ENCODE data around the gene IFITM2.

Gene IFITM2

DNA sequence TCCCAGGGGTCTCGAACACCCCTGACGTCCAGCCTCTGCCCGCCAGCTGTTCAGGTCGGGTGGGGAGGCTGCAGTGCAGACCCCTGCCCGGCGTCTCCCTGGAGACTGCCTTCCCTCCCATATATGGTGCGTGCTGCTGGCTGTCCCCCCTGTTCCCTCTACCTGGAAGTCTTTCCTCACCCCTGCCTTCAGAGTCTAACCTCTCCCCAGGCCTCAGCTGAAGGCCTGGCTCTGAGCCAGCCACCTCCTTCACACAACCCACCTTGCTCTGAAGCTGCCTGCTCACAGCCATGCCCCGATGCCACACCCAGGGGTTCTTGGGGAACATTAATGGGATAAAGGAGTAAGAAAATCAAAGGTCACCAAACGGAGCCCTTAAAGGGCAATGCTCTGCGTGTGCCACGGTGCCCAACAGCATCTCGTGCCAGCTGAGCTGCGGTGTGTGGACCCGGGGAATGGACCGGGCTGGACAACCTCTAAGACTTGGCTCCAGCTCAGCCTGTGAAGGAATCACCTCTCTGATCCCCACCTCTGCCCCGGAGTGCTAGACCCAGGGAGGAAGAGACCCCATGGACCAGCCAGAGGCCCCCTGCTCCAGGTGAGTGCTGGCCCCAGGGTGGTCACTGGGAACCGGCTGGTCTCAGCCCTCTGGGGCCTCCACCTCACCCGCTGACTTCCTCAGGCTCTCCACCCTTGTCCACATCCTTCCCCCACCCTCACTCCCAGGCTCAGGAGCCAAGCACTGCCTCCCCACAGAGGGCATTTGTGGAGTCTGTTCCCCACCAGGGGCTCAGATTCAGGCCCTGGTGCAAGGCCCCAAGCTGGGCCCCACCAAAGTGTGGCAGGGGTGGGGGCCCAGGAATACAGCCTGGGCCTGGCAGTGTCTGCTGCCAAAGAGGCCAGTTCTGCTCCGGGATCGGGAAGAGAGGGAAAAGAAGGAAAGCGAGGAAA, 29.3 kb upstream of the IFITM2 start, which contains the start of gene NLRP6:
Gene NLRP6, plus strand, starts transcription at position 407 of the 951 bp plus-strand sequence. Its CDS starts 163 bp downstream, at position 570.
- no peaks in the 10 kb centered on the region for H3K9me3 ChIP-seq (ENCODE audit: insufficient read depth, low read depth, low read length)
- H3K9ac ChIP-seq (ENCODE audit: low read length), result no peak within 1 kb of the TSS
- H2AK5ac ChIP-seq (ENCODE audit: low read length), result no peak within 1 kb of the TSS
- H3K14ac ChIP-seq (ENCODE audit: low read length), result no peak within 1 kb of the TSS
- H3K4me2 ChIP-seq (ENCODE audit: low read length), result no peak within 1 kb of the TSS
- H3K18ac ChIP-seq (ENCODE audit: low read length), result no peak within 1 kb of the TSS
- no peaks in the 10 kb centered on the region for H3K36me3 ChIP-seq (ENCODE audit: control insufficient read depth in 1 of 2, insufficient read depth in 2 of 2, low read length in 2 of 2)
- no peak within 1 kb of the TSS for H2BK12ac ChIP-seq (ENCODE audit: low read length)
- no peak within 1 kb of the TSS for H3K4me3 ChIP-seq (ENCODE audit: low read depth, low read length)
- no peak within 1 kb of the TSS for H3K4ac ChIP-seq (ENCODE audit: low read depth, low read length)
- no peak within 1 kb of the TSS for H2BK5ac ChIP-seq (ENCODE audit: low read depth, low read length, poor library complexity)
- no peaks in the 10 kb centered on the region for H3K79me2 ChIP-seq (ENCODE audit: control insufficient read depth, insufficient read depth, low read length, poor library complexity)
- H2BK120ac ChIP-seq (ENCODE audit: insufficient read depth, low read length, poor library complexity), result no peak within 1 kb of the TSS
- no peak within 1 kb of the TSS for H4K8ac ChIP-seq (ENCODE audit: low read depth, low read length)
- no peak within 1 kb of the TSS for H3K27ac ChIP-seq (ENCODE audit: low read depth, low read length)
- H3K4me1 ChIP-seq (ENCODE audit: control insufficient read depth in 1 of 2, insufficient read depth in 2 of 2, low read length in 2 of 2), result no peaks in the 10 kb centered on the region
- H3K27me3 ChIP-seq (ENCODE audit: insufficient read depth, low read length), result no peaks in the 10 kb centered on the region
- H4K91ac ChIP-seq (ENCODE audit: low read depth, low read length), result no peak within 1 kb of the TSS
- H4K12ac ChIP-seq (ENCODE audit: low read depth, low read length), result no peak within 1 kb of the TSS
- WGBS (ENCODE audit: extremely low coverage, insufficient coverage, insufficient read length), result no CpG with 5 or more reads among the region's 21 CpGs
- no peak for DNase-seq
- H3K23ac ChIP-seq (ENCODE audit: low read length), result no peak within 1 kb of the TSS
- H2AFZ ChIP-seq (ENCODE audit: insufficient read depth, low read length, poor library complexity), result no peak within 1 kb of the TSS
- no peaks in the 10 kb centered on the region for H3K79me1 ChIP-seq (ENCODE audit: low read length)

DNA sequence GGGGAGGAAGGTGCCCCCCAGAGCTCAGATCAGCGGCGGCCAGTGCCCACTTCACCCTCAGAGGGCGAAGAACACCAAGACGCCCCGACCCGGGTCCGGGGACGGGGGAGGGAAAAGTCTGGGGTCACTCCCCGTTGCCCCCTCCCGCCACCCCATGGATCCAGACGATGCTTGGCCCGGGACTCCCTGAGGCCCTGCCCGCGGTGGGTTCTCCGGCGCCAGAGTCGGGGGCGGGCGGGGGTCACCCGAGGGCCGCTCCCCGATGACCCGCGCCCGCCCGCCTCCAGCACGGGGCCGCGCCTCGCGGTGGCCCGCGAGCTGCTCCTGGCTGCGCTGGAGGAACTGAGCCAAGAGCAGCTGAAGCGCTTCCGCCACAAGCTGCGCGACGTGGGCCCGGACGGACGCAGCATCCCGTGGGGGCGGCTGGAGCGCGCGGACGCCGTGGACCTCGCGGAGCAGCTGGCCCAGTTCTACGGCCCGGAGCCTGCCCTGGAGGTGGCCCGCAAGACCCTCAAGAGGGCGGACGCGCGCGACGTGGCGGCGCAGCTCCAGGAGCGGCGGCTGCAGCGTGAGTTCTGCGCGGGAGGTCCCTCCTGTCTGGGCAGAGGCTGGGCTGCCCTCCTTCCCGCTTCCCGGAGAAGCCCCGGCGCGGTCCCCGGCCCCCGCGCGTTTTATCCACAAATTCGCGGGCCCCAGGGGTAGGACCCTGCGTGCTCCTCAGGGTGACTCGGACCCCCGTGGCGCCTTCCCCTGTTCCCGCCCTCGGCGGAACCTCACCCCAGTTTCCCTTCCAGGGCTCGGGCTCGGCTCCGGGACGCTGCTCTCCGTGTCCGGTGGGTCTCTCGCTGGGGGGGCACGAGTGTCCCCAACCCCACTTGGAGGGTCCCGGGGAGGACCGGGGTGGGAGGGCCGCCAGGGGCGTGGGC, 28.3 kb upstream of the IFITM2 start:
- Histone ChIP-seq H3K23ac (ENCODE audit: low read length) (no peak overlapping the region), H4K12ac (ENCODE audit: low read depth, low read length) (no peak overlapping the region), H2AK5ac (ENCODE audit: low read length) (no peak overlapping the region), H3K9me3 (ENCODE audit: insufficient read depth, low read depth, low read length) (no peaks in the 10 kb centered on the region), H3K4me2 (ENCODE audit: low read length) (no peak overlapping the region), H3K27me3 (ENCODE audit: insufficient read depth, low read length) (no peaks in the 10 kb centered on the region), H3K4ac (ENCODE audit: low read depth, low read length) (no peak overlapping the region), H3K36me3 (ENCODE audit: control insufficient read depth in 1 of 2, insufficient read depth in 2 of 2, low read length in 2 of 2) (no peaks in the 10 kb centered on the region), H3K4me3 (ENCODE audit: low read depth, low read length) (no peak overlapping the region), H3K18ac (ENCODE audit: low read length) (no peak overlapping the region), H3K14ac (ENCODE audit: low read length) (no peak overlapping the region), H2BK12ac (ENCODE audit: low read length) (no peak overlapping the region), H3K27ac (ENCODE audit: low read depth, low read length) (no peak overlapping the region), H3K9ac (ENCODE audit: low read length) (no peak overlapping the region), H4K8ac (ENCODE audit: low read depth, low read length) (no peak overlapping the region), H3K79me2 (ENCODE audit: control insufficient read depth, insufficient read depth, low read length, poor library complexity) (no peaks in the 10 kb centered on the region), H3K79me1 (ENCODE audit: low read length) (peaks cover 3% of the 10 kb centered on the region), H4K91ac (ENCODE audit: low read depth, low read length) (no peak overlapping the region), H3K4me1 (ENCODE audit: control insufficient read depth in 1 of 2, insufficient read depth in 2 of 2, low read length in 2 of 2) (peaks cover 2 to 5% of the 10 kb centered on the region in 2 experiments), H2BK5ac (ENCODE audit: low read depth, low read length, poor library complexity) (no peak overlapping the region), H2BK120ac (ENCODE audit: insufficient read depth, low read length, poor library complexity) (no peak overlapping the region), H2AFZ (ENCODE audit: insufficient read depth, low read length, poor library complexity) (no peak overlapping the region)
- no peak for DNase-seq
- WGBS (ENCODE audit: extremely low coverage, insufficient coverage, insufficient read length), result no CpG with 5 or more reads among the region's 97 CpGs

DNA sequence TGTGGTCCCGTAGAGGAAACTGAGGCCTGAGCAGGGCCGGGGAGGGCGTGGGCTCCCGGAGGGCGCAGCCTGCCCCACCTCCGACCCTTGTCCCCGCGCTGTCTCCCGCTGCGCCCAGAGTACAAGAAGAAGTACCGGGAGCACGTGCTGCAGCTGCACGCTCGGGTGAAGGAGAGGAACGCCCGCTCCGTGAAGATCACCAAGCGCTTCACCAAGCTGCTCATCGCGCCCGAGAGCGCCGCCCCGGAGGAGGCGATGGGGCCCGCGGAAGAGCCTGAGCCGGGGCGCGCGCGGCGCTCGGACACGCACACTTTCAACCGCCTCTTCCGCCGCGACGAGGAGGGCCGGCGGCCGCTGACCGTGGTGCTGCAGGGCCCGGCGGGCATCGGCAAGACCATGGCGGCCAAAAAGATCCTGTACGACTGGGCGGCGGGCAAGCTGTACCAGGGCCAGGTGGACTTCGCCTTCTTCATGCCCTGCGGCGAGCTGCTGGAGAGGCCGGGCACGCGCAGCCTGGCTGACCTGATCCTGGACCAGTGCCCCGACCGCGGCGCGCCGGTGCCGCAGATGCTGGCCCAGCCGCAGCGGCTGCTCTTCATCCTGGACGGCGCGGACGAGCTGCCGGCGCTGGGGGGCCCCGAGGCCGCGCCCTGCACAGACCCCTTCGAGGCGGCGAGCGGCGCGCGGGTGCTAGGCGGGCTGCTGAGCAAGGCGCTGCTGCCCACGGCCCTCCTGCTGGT, 27.5 kb upstream of the IFITM2 start:
- H3K4me3 ChIP-seq (ENCODE audit: low read depth, low read length), result no peak overlapping the region
- no peak overlapping the region for H3K4ac ChIP-seq (ENCODE audit: low read depth, low read length)
- no peak overlapping the region for H4K8ac ChIP-seq (ENCODE audit: low read depth, low read length)
- H2AK5ac ChIP-seq (ENCODE audit: low read length), result no peak overlapping the region
- no peak overlapping the region for H3K14ac ChIP-seq (ENCODE audit: low read length)
- no peak overlapping the region for H3K18ac ChIP-seq (ENCODE audit: low read length)
- H2BK5ac ChIP-seq (ENCODE audit: low read depth, low read length, poor library complexity), result no peak overlapping the region
- H4K91ac ChIP-seq (ENCODE audit: low read depth, low read length), result no peak overlapping the region
- H3K4me2 ChIP-seq (ENCODE audit: low read length), result no peak overlapping the region
- peaks cover 4% of the 10 kb centered on the region for H3K79me1 ChIP-seq (ENCODE audit: low read length)
- DNase-seq, result peak in 1 of 2 donors; percentile 38
- peaks cover 2 to 6% of the 10 kb centered on the region in 2 experiments for H3K4me1 ChIP-seq (ENCODE audit: control insufficient read depth in 1 of 2, insufficient read depth in 2 of 2, low read length in 2 of 2)
- H3K79me2 ChIP-seq (ENCODE audit: control insufficient read depth, insufficient read depth, low read length, poor library complexity), result no peaks in the 10 kb centered on the region
- no peak overlapping the region for H2BK120ac ChIP-seq (ENCODE audit: insufficient read depth, low read length, poor library complexity)
- H2BK12ac ChIP-seq (ENCODE audit: low read length), result no peak overlapping the region
- WGBS (ENCODE audit: extremely low coverage, insufficient coverage, insufficient read length), result no CpG with 5 or more reads among the region's 85 CpGs
- H2AFZ ChIP-seq (ENCODE audit: insufficient read depth, low read length, poor library complexity), result no peak overlapping the region
- no peak overlapping the region for H3K9ac ChIP-seq (ENCODE audit: low read length)
- no peaks in the 10 kb centered on the region for H3K36me3 ChIP-seq (ENCODE audit: control insufficient read depth in 1 of 2, insufficient read depth in 2 of 2, low read length in 2 of 2)
- no peaks in the 10 kb centered on the region for H3K27me3 ChIP-seq (ENCODE audit: insufficient read depth, low read length)
- H3K9me3 ChIP-seq (ENCODE audit: insufficient read depth, low read depth, low read length), result no peaks in the 10 kb centered on the region
- H4K12ac ChIP-seq (ENCODE audit: low read depth, low read length), result no peak overlapping the region
- no peak overlapping the region for H3K23ac ChIP-seq (ENCODE audit: low read length)
- H3K27ac ChIP-seq (ENCODE audit: low read depth, low read length), result no peak overlapping the region

Data from trophoblast cell (in vitro differentiated cells and primary cell).